Fibroblast of the aortic adventitia (primary cell): ENCODE measurements around the gene VGLL2. TPM values are rescaled to one million over a fixed set of nuclear protein-coding genes. Genes with fewer than 3 reads are reported as not detected.

Source experiments
- DNase-seq: peaks from one replicate; pipeline ENCODE4 v3.0.0-alpha.2; 2010; ENCODE audit warnings: low read depth
- H3K4me3 ChIP-seq: 2 replicates; pipeline ENCODE4 v1.5.1; 2011; ENCODE audit warnings: low read depth, mild to moderate bottlenecking, control low read depth, low read length, moderate library complexity
- total RNA-seq: library from RNA; depleted of rRNA; stranded (reverse); fragments of >200 nt; gene quantifications from 2 replicates; pipeline ENCODE4 v1.2.3, GENCODE V29; 2012; ENCODE audit warnings: low replicate concordance
- TF ChIP-seq, protein P1 (sequence below): IDR thresholded peaks from 2 replicates; pipeline ENCODE4 v1.5.1; 2011; ENCODE audit warnings: mild to moderate bottlenecking, low read length, control low read depth, inconsistent platforms; ENCODE audit not compliant: insufficient read depth

VGLL2 gene, protein sequence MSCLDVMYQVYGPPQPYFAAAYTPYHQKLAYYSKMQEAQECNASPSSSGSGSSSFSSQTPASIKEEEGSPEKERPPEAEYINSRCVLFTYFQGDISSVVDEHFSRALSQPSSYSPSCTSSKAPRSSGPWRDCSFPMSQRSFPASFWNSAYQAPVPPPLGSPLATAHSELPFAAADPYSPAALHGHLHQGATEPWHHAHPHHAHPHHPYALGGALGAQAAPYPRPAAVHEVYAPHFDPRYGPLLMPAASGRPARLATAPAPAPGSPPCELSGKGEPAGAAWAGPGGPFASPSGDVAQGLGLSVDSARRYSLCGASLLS
- total RNA-seq: not detected in 2 replicates

DNA sequence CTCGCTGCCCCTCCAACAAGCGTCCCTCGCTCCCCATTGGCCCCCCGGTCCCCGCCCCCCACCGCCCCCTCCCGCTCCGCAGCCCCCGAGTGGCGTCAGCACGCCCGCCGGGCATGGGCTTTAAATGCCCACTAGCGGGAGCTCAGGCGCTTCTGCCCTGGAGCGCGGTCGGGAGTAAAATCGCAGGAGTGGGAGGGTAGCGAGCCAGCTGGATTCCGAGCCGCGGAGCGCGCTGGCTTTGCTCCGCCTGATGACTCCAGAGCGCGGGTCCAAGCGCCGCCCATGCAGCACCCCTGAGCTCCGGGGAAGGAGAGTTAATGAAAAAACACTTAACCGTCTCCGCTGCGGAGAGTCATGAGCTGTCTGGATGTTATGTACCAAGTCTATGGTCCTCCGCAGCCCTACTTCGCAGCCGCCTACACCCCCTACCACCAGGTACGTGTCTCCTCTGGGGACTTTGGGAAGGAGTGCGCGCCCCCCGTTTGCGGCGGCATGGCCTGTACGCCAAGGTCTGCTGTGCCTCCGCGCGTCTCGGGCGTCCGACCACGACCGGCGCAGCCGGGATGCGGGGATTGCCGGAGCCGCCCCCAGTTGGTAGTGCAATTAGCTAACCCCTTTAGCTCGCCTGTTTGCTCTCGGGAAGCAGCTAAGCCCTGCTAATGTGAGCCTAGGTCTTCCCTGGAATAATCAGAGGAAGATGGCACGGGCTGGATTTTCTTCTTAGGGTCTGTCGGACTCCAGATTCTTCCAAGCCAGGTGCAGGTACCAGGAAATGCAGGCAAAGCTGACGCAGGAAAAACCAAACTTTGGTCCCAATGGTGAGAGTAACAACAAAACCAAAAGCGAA is at the start of gene VGLL2:
Gene VGLL2 (plus strand): TSS at position 149 of the 847 bp plus-strand sequence. CDS start 206 bp downstream, at position 355.
- DNase-seq: peak; percentile 27
- peak within 1 kb of the TSS; percentile 58 for H3K4me3 ChIP-seq
- TF ChIP-seq, protein P1, sequence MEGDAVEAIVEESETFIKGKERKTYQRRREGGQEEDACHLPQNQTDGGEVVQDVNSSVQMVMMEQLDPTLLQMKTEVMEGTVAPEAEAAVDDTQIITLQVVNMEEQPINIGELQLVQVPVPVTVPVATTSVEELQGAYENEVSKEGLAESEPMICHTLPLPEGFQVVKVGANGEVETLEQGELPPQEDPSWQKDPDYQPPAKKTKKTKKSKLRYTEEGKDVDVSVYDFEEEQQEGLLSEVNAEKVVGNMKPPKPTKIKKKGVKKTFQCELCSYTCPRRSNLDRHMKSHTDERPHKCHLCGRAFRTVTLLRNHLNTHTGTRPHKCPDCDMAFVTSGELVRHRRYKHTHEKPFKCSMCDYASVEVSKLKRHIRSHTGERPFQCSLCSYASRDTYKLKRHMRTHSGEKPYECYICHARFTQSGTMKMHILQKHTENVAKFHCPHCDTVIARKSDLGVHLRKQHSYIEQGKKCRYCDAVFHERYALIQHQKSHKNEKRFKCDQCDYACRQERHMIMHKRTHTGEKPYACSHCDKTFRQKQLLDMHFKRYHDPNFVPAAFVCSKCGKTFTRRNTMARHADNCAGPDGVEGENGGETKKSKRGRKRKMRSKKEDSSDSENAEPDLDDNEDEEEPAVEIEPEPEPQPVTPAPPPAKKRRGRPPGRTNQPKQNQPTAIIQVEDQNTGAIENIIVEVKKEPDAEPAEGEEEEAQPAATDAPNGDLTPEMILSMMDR: peak; percentile 12

DNA sequence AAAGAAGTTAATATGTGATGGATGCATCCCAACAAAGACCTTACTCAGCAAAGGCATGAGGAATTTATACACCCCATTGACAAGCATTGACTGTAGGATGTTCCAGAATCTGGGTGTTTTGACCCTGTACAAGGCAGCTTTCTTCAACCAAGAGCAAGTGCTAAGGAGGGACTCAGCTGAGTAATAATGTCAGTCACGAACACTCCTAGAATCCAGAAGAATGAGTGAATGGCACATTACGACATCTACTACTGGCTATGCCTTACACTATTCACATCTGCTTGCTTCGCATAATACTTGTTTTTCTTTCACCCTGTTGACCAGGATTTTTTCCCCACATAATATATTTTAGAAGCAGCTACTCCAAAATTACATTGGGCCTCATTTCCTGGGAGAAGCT is 42.5 kb upstream of the VGLL2 start:
- TF ChIP-seq, protein P1: no peak
- no peak for DNase-seq
- H3K4me3 ChIP-seq: no peak overlapping the region

DNA sequence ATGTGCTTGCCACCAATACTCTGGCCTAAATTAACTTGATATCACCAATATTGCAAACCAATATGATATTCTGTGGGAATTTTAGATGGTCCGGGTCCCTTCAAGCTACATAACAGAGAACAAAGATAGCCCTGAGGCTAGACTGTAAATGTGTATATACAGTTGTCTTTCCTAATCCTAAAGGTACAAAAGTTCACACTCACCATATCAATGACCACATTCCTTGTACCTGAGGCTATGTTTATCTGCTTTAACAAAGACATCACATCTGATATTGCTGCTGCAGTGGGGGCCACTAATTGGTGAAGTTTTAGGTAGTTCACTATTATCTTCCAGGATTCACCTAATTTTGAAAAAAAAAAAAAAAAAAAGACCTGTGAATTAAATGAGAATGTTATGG is 38.6 kb upstream of the VGLL2 start:
- TF ChIP-seq, protein P1: no peak
- no peak overlapping the region for H3K4me3 ChIP-seq
- no peak for DNase-seq

DNA sequence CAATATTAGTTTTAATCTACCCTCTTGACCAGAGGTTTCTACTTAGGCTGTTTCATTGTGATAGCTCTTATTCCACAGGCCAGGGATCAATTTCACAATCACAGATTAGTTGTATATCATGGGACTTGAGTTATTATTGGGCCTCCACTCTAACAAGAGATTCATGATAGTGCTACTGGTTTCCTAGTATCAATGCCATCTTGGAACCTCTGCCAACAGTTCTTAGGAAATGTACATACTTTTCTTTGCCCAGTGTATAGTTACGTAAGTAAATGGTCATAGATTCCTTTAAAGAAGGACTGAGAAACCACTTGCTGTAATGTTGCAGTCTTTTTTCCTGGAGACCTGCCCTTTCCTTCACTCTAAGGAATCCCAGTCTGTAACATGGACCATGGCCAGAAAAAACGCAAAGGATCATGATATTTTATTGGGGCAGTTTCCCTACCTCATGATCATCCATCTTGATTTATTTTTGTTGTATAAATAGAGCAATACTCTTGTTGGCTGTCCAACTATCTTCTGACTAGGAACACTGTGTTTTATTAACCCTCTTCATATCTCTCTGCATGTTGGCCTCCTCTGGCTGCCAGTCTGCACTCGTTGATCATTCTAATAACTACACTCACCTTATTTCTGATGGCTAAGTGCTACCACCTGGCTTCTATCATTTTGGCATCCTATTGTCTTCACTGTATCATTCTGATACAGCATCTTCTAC is 38.0 kb upstream of the VGLL2 start:
- H3K4me3 ChIP-seq: no peak overlapping the region
- TF ChIP-seq, protein P1: no peak
- no peak for DNase-seq

DNA sequence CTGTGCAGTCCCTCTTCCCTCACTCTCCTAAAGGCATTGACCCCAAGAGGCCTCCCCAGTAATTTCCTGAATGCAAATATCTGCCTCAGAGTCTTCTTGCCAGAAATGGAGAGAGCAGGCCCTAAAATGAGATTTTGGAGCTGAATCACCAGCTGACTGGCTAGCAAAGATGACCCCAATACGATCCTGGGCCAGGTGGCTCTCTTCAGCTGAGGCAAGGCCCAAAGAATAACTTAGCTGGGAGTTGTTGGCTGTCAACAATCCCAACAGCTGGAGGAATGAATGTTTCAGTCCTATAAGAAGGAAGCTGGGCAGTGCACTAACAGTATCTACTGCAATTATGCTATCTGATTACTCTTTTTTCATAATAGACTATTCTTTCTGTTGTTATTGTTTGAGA is 37.2 kb upstream of the VGLL2 start:
- H3K4me3 ChIP-seq: no peak overlapping the region
- DNase-seq: no peak
- TF ChIP-seq, protein P1: no peak

DNA sequence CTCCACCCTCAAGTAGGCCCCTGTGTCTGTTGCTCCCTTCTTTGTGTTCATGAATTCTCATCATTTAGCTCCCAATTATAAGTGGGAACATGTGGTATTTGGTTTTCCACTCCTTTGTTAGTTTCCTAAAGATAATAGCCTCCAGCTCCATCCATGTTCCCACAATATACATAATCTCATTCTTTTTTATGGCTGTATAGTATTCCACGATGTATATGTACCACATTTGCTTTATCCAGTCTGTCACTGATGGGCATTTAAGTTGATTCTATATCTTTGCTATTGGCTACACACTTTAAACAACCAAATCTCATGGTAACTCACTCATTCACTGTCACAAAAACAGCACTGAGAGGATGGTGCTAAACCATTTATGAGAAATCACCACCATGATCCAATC is 35.5 kb upstream of the VGLL2 start:
- H3K4me3 ChIP-seq: no peak overlapping the region
- TF ChIP-seq, protein P1: no peak
- no peak for DNase-seq
